ENCODE results near the gene TTLL7. TPM values are rescaled to one million over a fixed set of nuclear protein-coding genes. Genes with fewer than 3 reads are reported as not detected.

Gene TTLL7
- total and polyA plus RNA-seq, 2 experiments from 2014 or later: 4.1 to 6.7 TPM

DNA sequence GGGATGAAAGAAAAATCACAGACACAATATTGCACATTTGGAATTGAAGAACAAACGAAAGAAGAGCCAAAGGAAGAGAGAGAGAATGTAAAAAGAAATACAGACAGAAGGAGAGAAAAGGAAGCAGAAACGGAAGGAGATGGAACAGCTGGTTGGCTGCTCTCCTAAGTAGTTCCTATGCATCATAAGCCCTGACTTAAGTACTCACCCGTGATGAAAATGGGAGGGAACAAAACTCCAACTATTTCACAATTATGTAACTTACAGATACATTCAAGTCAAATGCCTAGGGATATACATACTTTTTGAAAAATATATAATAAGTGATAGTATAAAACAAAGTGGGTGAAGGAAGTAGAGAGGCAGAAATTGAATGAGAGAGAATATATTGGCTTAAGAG lies 88.5 kb downstream of the TTLL7 start:
- Mint-ChIP-seq H3K4me3 (no peak overlapping the region), H3K36me3 (ENCODE audit: low read depth) (peaks cover 3% of the 10 kb centered on the region; the same call in 1 of the 3 replicates), H3K9me3 (peaks cover 4% of the 10 kb centered on the region; the same call in 2 of the 3 replicates), H3K4me1 (peaks cover 2% of the 10 kb centered on the region; the same call in 2 of the 3 replicates), H3K27me3 (ENCODE audit: insufficient read depth, low read depth, poor library complexity) (no peaks in the 10 kb centered on the region), H3K27ac (no peak overlapping the region)
- Histone ChIP-seq H3K9me2 (ENCODE audit: insufficient read depth) (no peaks in the 10 kb centered on the region), H3K79me2 (replicated peaks; ENCODE audit: insufficient read depth) (no peaks in the 10 kb centered on the region), H3K36me3 (ENCODE audit: insufficient read depth) (no peaks in the 10 kb centered on the region), H2AFZ (no peak overlapping the region), H3K27me3 (ENCODE audit: insufficient read depth) (no peaks in the 10 kb centered on the region), H4K20me1 (replicated peaks; ENCODE audit: insufficient read depth) (no peaks in the 10 kb centered on the region), H3K27ac (ENCODE audit: low read depth) (peak overlapping the region; percentile 47; the same call in 1 of the 2 replicates), H3F3A (replicated peaks; ENCODE audit: low read depth) (no peaks in the 10 kb centered on the region), H3K4me1 (ENCODE audit: insufficient read depth) (no peaks in the 10 kb centered on the region), H3K4me2 (no peak overlapping the region), H3K4me3 (no peak overlapping the region)
- DNase-seq (ENCODE audit: low spot score) (no peak), ATAC-seq (no peak)
- no peak for TF ChIP-seq ZNF331 (CRISPR knock-in tag; IDR thresholded peaks at IDR 0.05; ENCODE audit: low read depth)
- TF ChIP-seq ZNF114 (CRISPR knock-in tag; IDR thresholded peaks at IDR 0.05): no peak
- TF ChIP-seq REST (IDR thresholded peaks at IDR 0.05; ENCODE audit: unreplicated experiment): no peak
- TF ChIP-seq CREB1 (CRISPR knock-in tag; IDR thresholded peaks at IDR 0.05; ENCODE audit: low read depth): no peak
- TF ChIP-seq JUNB (IDR thresholded peaks at IDR 0.05; ENCODE audit: unreplicated experiment): no peak
- no peak for TF ChIP-seq EZH2 (IDR thresholded peaks at IDR 0.05; ENCODE audit: low read depth, unreplicated experiment)
- no peak for TF ChIP-seq NANOG (IDR thresholded peaks at IDR 0.05; ENCODE audit: borderline replicate concordance)
- TF ChIP-seq POLR2AphosphoS5 (IDR thresholded peaks at IDR 0.05; ENCODE audit: low read depth): no peak
- no peak for TF ChIP-seq EZH2phosphoT487 (IDR thresholded peaks at IDR 0.05; ENCODE audit: unreplicated experiment)
- TF ChIP-seq STAT1 (IDR thresholded peaks at IDR 0.05; ENCODE audit: unreplicated experiment): no peak
- TF ChIP-seq, protein P1, sequence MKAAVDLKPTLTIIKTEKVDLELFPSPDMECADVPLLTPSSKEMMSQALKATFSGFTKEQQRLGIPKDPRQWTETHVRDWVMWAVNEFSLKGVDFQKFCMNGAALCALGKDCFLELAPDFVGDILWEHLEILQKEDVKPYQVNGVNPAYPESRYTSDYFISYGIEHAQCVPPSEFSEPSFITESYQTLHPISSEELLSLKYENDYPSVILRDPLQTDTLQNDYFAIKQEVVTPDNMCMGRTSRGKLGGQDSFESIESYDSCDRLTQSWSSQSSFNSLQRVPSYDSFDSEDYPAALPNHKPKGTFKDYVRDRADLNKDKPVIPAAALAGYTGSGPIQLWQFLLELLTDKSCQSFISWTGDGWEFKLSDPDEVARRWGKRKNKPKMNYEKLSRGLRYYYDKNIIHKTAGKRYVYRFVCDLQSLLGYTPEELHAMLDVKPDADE (IDR thresholded peaks at IDR 0.05): no peak

DNA sequence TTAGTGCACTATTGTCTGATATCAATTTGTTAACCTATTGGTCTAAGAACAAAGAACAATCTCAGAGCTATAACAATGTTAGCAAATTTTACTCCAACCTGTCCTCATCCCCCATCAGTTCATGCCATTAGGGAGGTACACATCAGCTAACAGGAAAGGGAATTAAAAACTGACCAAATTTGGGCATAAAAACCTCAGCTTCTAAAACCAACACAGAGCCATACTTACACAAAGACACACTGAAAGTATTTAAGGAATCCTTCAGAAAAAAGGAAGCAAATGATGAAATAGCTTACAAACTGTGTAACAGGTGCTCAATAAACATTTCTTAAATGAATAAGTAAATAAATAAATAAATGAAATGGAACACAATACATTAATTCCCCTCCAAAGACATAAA lies 89.2 kb downstream of the TTLL7 start:
- Histone ChIP-seq H3K9me2 (ENCODE audit: insufficient read depth) (no peaks in the 10 kb centered on the region), H2AFZ (no peak overlapping the region), H3F3A (replicated peaks; ENCODE audit: low read depth) (no peaks in the 10 kb centered on the region), H3K27ac (ENCODE audit: low read depth) (no peak overlapping the region), H3K79me2 (replicated peaks; ENCODE audit: insufficient read depth) (no peaks in the 10 kb centered on the region), H3K4me2 (no peak overlapping the region), H3K36me3 (ENCODE audit: insufficient read depth) (no peaks in the 10 kb centered on the region), H4K20me1 (replicated peaks; ENCODE audit: insufficient read depth) (no peaks in the 10 kb centered on the region), H3K4me3 (no peak overlapping the region), H3K27me3 (ENCODE audit: insufficient read depth) (no peaks in the 10 kb centered on the region), H3K4me1 (ENCODE audit: insufficient read depth) (no peaks in the 10 kb centered on the region)
- H3K4me3 Mint-ChIP-seq: no peak overlapping the region
- H3K9me3 Mint-ChIP-seq: peaks cover under 1% of the 10 kb centered on the region; the same call in 1 of the 3 replicates
- H3K4me1 Mint-ChIP-seq: peaks cover 2% of the 10 kb centered on the region; the same call in 2 of the 3 replicates
- DNase-seq (ENCODE audit: low spot score): no peak
- peaks cover under 1% of the 10 kb centered on the region; the same call in 1 of the 3 replicates for H3K36me3 Mint-ChIP-seq (ENCODE audit: low read depth)
- ATAC-seq: no peak
- no peaks in the 10 kb centered on the region for H3K27me3 Mint-ChIP-seq (ENCODE audit: insufficient read depth, low read depth, poor library complexity)
- H3K27ac Mint-ChIP-seq: no peak overlapping the region
- TF ChIP-seq CTCF (conservative IDR thresholded peaks at IDR 0.05; ENCODE audit: low read depth in 2 of 2) (no peak), ZNF331 (CRISPR knock-in tag; IDR thresholded peaks at IDR 0.05; ENCODE audit: low read depth) (no peak)

Measured in GM23338 (cell line).